K562 (cell line): ENCODE results near the gene CAPN8. TPM values are rescaled to one million over a fixed set of nuclear protein-coding genes. Genes with fewer than 3 reads are reported as not detected.

ENCODE experiments used
- CEBPB ChIP-seq: fragments of 450-650 bp; IDR thresholded peaks from 2 replicates; pipeline ENCODE4 v1.6.1; 2016; ENCODE audit warnings: missing genetic modification characterization, missing compliant biosample characterization
- CTCFL ChIP-seq: IDR thresholded peaks from 2 replicates; pipeline ENCODE4 v1.6.1; 2011; ENCODE audit warnings: borderline replicate concordance, low read depth, mild to moderate bottlenecking, moderate library complexity, low read length; ENCODE audit not compliant: insufficient read depth, poor library complexity, severe bottlenecking
- FOXM1 ChIP-seq, 2 experiments: fragments of 450-650 bp in 1 of 2; sonication (generic) in 1 of 2; formaldehyde crosslinking in 1 of 2; IDR thresholded peaks; 2 replicates each; pipeline versions ENCODE4 v1.6.1 to v1.9.0; 2017 to 2022; ENCODE audit warnings: low read depth in 2 of 2, mild to moderate bottlenecking in 2 of 2, missing genetic modification reagents in 1 of 2, moderate library complexity in 1 of 2
- LARP7 ChIP-seq: fragments of 450-650 bp; IDR thresholded peaks from 2 replicates; pipeline ENCODE4 v1.6.1; 2016
- MLLT1 ChIP-seq, 2 experiments: fragments of 450-650 bp; IDR thresholded peaks; 2 replicates each; pipeline ENCODE4 v1.6.1; 2016
- NFATC3 ChIP-seq: fragments of 450-650 bp; IDR thresholded peaks from 2 replicates; pipeline ENCODE4 v1.6.1; 2017; ENCODE audit warnings: mild to moderate bottlenecking
- SRSF3 ChIP-seq: fragments of 200-400 bp; formaldehyde crosslinking; IDR thresholded peaks from 2 replicates; pipeline ENCODE4 v1.6.1; 2016; ENCODE audit warnings: mild to moderate bottlenecking, low read length, moderate library complexity; ENCODE audit not compliant: insufficient read depth
- THRAP3 ChIP-seq: fragments of 450-650 bp; IDR thresholded peaks from 2 replicates; pipeline ENCODE4 v1.6.1; 2016; ENCODE audit warnings: mild to moderate bottlenecking, inconsistent platforms, borderline replicate concordance
- ZBTB40 ChIP-seq, 2 experiments: fragments of 450-650 bp in 1 of 2; sonication (generic) in 1 of 2; formaldehyde crosslinking in 1 of 2; IDR thresholded peaks; 2 replicates each; pipeline versions ENCODE4 v1.7.1 to v1.9.0; 2016 to 2022; ENCODE audit warnings: inconsistent platforms in 1 of 2, mild to moderate bottlenecking in 1 of 2, missing genetic modification reagents in 1 of 2
- ZFP91 ChIP-seq: sonication (generic); formaldehyde crosslinking; IDR thresholded peaks from 2 replicates; pipeline ENCODE4 v1.8.0; 2022; ENCODE audit warnings: mild to moderate bottlenecking, missing genetic modification reagents
- ZFPM2 ChIP-seq: fragments of 250-450 bp; sonication (Bioruptor Pico); IDR thresholded peaks from 2 replicates; pipeline ENCODE4 v1.5.1; 2022; ENCODE audit warnings: mild to moderate bottlenecking
- ZNF316 ChIP-seq: fragments of 450-650 bp; IDR thresholded peaks from 2 replicates; pipeline ENCODE4 v1.6.1; 2016
- ZNF778 ChIP-seq: fragments of 450-650 bp; formaldehyde crosslinking; IDR thresholded peaks from 2 replicates; pipeline ENCODE4 v1.4.0; 2020; ENCODE audit warnings: mild to moderate bottlenecking, moderate library complexity
- polyA plus RNA-seq, 8 experiments: library from polyadenylated mRNA; depleted of rRNA in 4 of 8; stranded (reverse) in 5 of 8; unstranded in 3 of 8; fragments of >200 nt; fragmentation: Nextera tagmentation in 2 of 8; fragmentation: Illumina TruSeq in 1 of 8; extraction: Ambion mirVana in 2 of 8; extraction: Trizol in 1 of 8; gene quantifications; 2 replicates each; pipeline versions ENCODE4 v1.2.1 to v1.2.3, GENCODE V29; 2011 to 2014; ENCODE audit warnings: inconsistent platforms in 1 of 8, missing spikeins in 1 of 8
- total RNA-seq, 7 experiments: library from RNA; depleted of rRNA in 6 of 7; stranded (reverse); fragments of >200 nt in 6 of 7; fragmentation: Illumina TruSeq in 2 of 7; extraction: Trizol in 2 of 7; gene quantifications; 2 replicates each; pipeline versions ENCODE4 v1.2.1 to v1.2.3, GENCODE V29; 2011 to 2021; ENCODE audit warnings: low replicate concordance in 1 of 7

CAPN8 gene
- total and polyA plus RNA-seq, 9 of the 15 experiments (the other 6 are each of a cell fraction or from before 2014, with no cell fraction given): 0.06 TPM; not detected in 8

- no peak for TF ChIP-seq CTCFL
- no peak for TF ChIP-seq FOXM1 (IDR thresholded peaks at IDR 0.05; ENCODE audit: low read depth)
- TF ChIP-seq FOXM1 (CRISPR knock-in tag; IDR thresholded peaks at IDR 0.05; ENCODE audit: low read depth): no peak
- TF ChIP-seq THRAP3: no peak
- no peak for TF ChIP-seq NFATC3
- no peak for TF ChIP-seq LARP7
- TF ChIP-seq MLLT1 (IDR thresholded peaks at IDR 0.05): no peak
- no peak for TF ChIP-seq ZFPM2 (CRISPR knock-in tag)
- no peak for TF ChIP-seq ZBTB40 (IDR thresholded peaks at IDR 0.05)
- TF ChIP-seq ZBTB40 (CRISPR knock-in tag; IDR thresholded peaks at IDR 0.05): no peak
- TF ChIP-seq ZFP91 (CRISPR knock-in tag): no peak
- TF ChIP-seq SRSF3: no peak
- TF ChIP-seq CEBPB (tag): no peak
- peak; percentile 99 for TF ChIP-seq ZNF316
- no peak for TF ChIP-seq ZNF778 (CRISPR knock-in tag)
These were observed 35.6 kb upstream of the CAPN8 start (continued) for GRCh38 chr1:223700942-223701637.
